Measurements from ENCODE around the gene RNLS. TPM values are rescaled to one million over a fixed set of nuclear protein-coding genes. Genes with fewer than 3 reads are reported as not detected.

The RNLS gene
- total RNA-seq, 2 experiments from 2014 or later, result not detected

- no peak for DNase-seq (ENCODE audit: low spot score)
- H4K20me1 ChIP-seq (ENCODE audit: insufficient read depth, low read length), result no peaks in the 10 kb centered on the region
- no peaks in the 10 kb centered on the region for H3K9me2 ChIP-seq (ENCODE audit: insufficient read depth, low read length)
- no peak overlapping the region for H3K27ac ChIP-seq (ENCODE audit: low read depth, low read length, poor library complexity, severe bottlenecking)
- H2AFZ ChIP-seq (ENCODE audit: low read length), result peak overlapping the region; percentile 45; the same call in 1 of the 2 replicates
- no TSS peak for BruUV-seq (replicated peaks)
- H3K9me3 ChIP-seq (ENCODE audit: low read length), result no peaks in the 10 kb centered on the region
- CTCF ChIA-PET (ENCODE audit: unreplicated experiment), result interaction anchor here (0.5 to 1.0 kb wide), 2 partner anchors 11 to 13 kb away, joined by 3 read pairs; no protein-coding TSS in a partner anchor
- H3K79me2 ChIP-seq (ENCODE audit: insufficient read depth, low read depth, low read length), result no peaks in the 10 kb centered on the region
- POLR2A ChIA-PET, result interaction anchor here (0.5 to 1.9 kb wide), 15 partner anchors 8 to 747 kb away, joined by 3 to 9 read pairs (median 5); no protein-coding TSS in a partner anchor
- no peak overlapping the region for H3K4me3 ChIP-seq (ENCODE audit: low read depth, low read length, poor library complexity, severe bottlenecking)
- H3K36me3 ChIP-seq (ENCODE audit: insufficient read depth, low read length), result no peaks in the 10 kb centered on the region
- H3K4me1 ChIP-seq (ENCODE audit: insufficient read depth, low read length, poor library complexity, severe bottlenecking), result peaks cover 31% of the 10 kb centered on the region
- intact Hi-C loops (cut with micrococcal nuclease; ENCODE audit: unreplicated experiment), result no loop called here
- no peak overlapping the region for H3K4me2 ChIP-seq (ENCODE audit: low read length)
- TF ChIP-seq CTCF (conservative IDR thresholded peaks at IDR 0.05; ENCODE audit: low read length) (no peak), EZH2phosphoT487 (IDR thresholded peaks at IDR 0.05; ENCODE audit: borderline replicate concordance, low read depth, low read length) (no peak)
Observed at GRCh38 chr10:88346144-88346977, 236.8 kb downstream of the RNLS start.

- no TSS peak for BruUV-seq (replicated peaks)
Observed at GRCh38 chr10:88343761-88344484, 239.2 kb downstream of the RNLS start.

More at GRCh38 chr10:88343761-88344484, 239.2 kb downstream of the RNLS start:
- no peaks in the 10 kb centered on the region for H3K9me3 ChIP-seq (ENCODE audit: low read length)
- no peak overlapping the region for H3K4me2 ChIP-seq (ENCODE audit: low read length)
- ChIA-PET CTCF (ENCODE audit: unreplicated experiment) (no interaction called here), POLR2A (interaction anchor here (0.6 to 1.4 kb wide), 6 partner anchors 8 to 503 kb away, joined by 3 to 6 read pairs (median 4); no protein-coding TSS in a partner anchor)
- H3K9me2 ChIP-seq (ENCODE audit: insufficient read depth, low read length), result no peaks in the 10 kb centered on the region
- no peak overlapping the region for H3K27ac ChIP-seq (ENCODE audit: low read depth, low read length, poor library complexity, severe bottlenecking)
- no peaks in the 10 kb centered on the region for H3K36me3 ChIP-seq (ENCODE audit: insufficient read depth, low read length)
- intact Hi-C loops (cut with micrococcal nuclease; ENCODE audit: unreplicated experiment), result loop anchor here (5.0 kb wide), 1 partner anchor 33 kb away; no protein-coding TSS in a partner anchor
- peak overlapping the region; percentile 53; the same call in 1 of the 2 replicates for H2AFZ ChIP-seq (ENCODE audit: low read length)
- H4K20me1 ChIP-seq (ENCODE audit: insufficient read depth, low read length), result no peaks in the 10 kb centered on the region
- H3K4me3 ChIP-seq (ENCODE audit: low read depth, low read length, poor library complexity, severe bottlenecking), result no peak overlapping the region
- H3K4me1 ChIP-seq (ENCODE audit: insufficient read depth, low read length, poor library complexity, severe bottlenecking), result peaks cover 27% of the 10 kb centered on the region
- no peak for TF ChIP-seq EZH2phosphoT487 (IDR thresholded peaks at IDR 0.05; ENCODE audit: borderline replicate concordance, low read depth, low read length)
- TF ChIP-seq CTCF (conservative IDR thresholded peaks at IDR 0.05; ENCODE audit: low read length), result no peak
- H3K79me2 ChIP-seq (ENCODE audit: insufficient read depth, low read depth, low read length), result no peaks in the 10 kb centered on the region
- no peak for DNase-seq (ENCODE audit: low spot score)

All from OCI-LY7 (cell line).